ENCODE measurements around the gene RAB3A. TPM values are rescaled to one million over a fixed set of nuclear protein-coding genes. Genes with fewer than 3 reads are reported as not detected.

RAB3A gene
- total RNA-seq, 4 donors from 2014 or later = 0.40 to 2.5 (median 2.0) TPM; not detected in 1

DNA sequence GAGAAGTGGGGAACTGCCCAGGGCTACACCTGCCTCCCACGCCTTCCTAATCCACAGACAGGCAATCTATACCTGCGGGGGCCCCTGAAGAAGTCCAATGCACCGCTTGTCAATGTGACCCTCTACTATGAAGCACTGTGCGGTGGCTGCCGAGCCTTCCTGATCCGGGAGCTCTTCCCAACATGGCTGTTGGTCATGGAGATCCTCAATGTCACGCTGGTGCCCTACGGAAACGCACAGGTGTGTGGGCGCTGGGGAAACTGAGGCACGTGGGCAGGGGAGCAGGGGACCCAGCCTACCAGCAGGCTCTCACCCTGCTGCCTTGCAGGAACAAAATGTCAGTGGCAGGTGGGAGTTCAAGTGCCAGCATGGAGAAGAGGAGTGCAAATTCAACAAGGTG is 28.9 kb downstream of the RAB3A start:
- TF ChIP-seq, protein P1, sequence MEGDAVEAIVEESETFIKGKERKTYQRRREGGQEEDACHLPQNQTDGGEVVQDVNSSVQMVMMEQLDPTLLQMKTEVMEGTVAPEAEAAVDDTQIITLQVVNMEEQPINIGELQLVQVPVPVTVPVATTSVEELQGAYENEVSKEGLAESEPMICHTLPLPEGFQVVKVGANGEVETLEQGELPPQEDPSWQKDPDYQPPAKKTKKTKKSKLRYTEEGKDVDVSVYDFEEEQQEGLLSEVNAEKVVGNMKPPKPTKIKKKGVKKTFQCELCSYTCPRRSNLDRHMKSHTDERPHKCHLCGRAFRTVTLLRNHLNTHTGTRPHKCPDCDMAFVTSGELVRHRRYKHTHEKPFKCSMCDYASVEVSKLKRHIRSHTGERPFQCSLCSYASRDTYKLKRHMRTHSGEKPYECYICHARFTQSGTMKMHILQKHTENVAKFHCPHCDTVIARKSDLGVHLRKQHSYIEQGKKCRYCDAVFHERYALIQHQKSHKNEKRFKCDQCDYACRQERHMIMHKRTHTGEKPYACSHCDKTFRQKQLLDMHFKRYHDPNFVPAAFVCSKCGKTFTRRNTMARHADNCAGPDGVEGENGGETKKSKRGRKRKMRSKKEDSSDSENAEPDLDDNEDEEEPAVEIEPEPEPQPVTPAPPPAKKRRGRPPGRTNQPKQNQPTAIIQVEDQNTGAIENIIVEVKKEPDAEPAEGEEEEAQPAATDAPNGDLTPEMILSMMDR (IDR thresholded peaks at IDR 0.05) = no peak
- TF ChIP-seq POLR2A (IDR thresholded peaks at IDR 0.05) = no peak

DNA sequence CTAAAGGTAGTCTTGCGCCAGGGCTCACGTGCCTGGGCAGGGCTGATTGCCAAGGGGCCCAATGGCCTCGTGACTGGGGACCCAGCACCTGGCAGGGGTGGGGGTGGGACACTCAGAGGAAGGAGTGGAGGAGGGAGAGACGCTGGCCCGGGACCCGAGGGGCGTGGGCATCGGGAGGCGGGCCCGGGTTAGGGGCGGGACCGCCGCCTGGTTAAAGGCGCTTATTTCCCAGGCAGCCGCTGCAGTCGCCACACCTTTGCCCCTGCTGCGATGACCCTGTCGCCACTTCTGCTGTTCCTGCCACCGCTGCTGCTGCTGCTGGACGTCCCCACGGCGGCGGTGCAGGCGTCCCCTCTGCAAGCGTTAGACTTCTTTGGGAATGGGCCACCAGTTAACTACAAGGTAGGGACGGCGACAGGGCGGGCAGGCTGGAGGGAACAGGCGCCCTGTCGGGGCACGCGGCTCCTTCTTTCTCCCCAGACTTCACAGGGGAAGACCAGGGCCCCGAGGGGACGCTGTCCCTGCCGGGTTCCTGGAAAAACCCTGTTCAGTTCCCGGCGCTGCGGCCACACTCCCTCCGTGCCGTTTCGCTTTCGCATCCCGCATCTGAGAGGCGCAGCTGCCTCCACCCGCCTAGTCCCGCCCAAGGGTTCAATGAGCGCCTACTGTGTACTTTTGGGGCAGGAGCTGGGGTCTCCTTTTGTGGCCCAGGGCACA is 30.1 kb downstream of the RAB3A start, which contains the start of gene IFI30:
IFI30 (plus strand) TSS at position 242 of the 717 bp plus-strand sequence; CDS start at position 271, 29 bp downstream.
- H3K27me3 ChIP-seq = no peaks in the 10 kb centered on the region
- H3K27ac ChIP-seq = peak within 1 kb of the TSS; percentile 22 to 89 (median 70)
- peaks cover 5 to 13% of the 10 kb centered on the region in 2 donors for H3K4me1 ChIP-seq
- intact Hi-C loops (cut with DNase I) = no loop called here
- 2% methylated on average over 19 to 23 of the region's 47 CpGs for WGBS, 2 donors
- peaks cover 3 to 5% of the 10 kb centered on the region in 2 donors for H3K36me3 ChIP-seq
- TF ChIP-seq, protein P1 (IDR thresholded peaks at IDR 0.05) = no peak
- peak in 1 of 2 donors; percentile 86 for TF ChIP-seq POLR2A (IDR thresholded peaks at IDR 0.05)
- peak; percentile 91 to 93 for DNase-seq
- H3K9me3 ChIP-seq = no peaks in the 10 kb centered on the region
- peak within 1 kb of the TSS; percentile 42 to 72 (median 46) for H3K4me3 ChIP-seq (replicated peaks in 1 of 3)

More for the DNA sequence above, 28.9 kb downstream of the RAB3A start:
- Histone ChIP-seq H3K36me3 (no peaks in the 10 kb centered on the region), H3K27ac (no peak overlapping the region), H3K9me3 (no peaks in the 10 kb centered on the region), H3K4me1 (peaks cover 5 to 13% of the 10 kb centered on the region in 2 donors), H3K27me3 (no peaks in the 10 kb centered on the region), H3K4me3 (replicated peaks in 1 of 3) (no peak overlapping the region)
- WGBS, 2 donors = 86 to 94% methylated on average over 2 to 10 of the region's 11 CpGs
- intact Hi-C loops (cut with DNase I) = no loop called here
- DNase-seq = no peak

DNA sequence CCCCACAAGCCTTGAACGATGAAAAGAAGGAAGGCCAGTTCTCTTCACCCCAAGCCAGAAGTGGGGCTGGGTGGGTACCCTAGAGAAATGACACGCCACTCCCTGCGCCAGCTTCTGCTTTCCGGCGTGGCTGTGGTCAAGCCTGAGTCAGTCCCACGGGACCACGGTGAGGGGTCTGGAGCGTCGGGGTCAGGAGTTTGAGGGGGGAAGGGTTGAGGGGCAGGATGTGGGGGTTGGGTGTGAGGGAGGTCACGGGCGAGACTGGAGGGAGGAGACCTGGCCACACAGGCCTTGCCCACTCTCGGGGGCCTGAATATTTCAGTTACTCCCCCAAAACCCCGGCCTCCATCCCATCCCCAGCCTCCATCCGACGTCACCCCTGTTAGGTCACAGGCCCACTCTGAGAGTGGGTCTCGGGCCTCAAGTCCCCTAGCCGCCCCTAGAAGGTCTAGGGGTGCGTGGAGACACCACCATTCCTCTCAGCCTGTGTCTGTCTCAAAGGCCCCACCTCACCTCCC is 30.7 kb downstream of the RAB3A start:
- WGBS, 2 donors = 62 to 69% methylated on average over 11 to 17 of the region's 18 CpGs
- intact Hi-C loops (cut with DNase I) = no loop called here
- no peaks in the 10 kb centered on the region for H3K9me3 ChIP-seq
- H3K4me1 ChIP-seq = peaks cover 5 to 13% of the 10 kb centered on the region in 2 donors
- peak in 1 of 2 donors; percentile 32 for DNase-seq
- no peaks in the 10 kb centered on the region for H3K27me3 ChIP-seq
- peak overlapping the region in 1 of 3 donors; percentile 46 for H3K4me3 ChIP-seq (replicated peaks in 1 of 3)
- TF ChIP-seq POLR2A (IDR thresholded peaks at IDR 0.05) = no peak
- TF ChIP-seq, protein P1 (IDR thresholded peaks at IDR 0.05) = no peak
- peak overlapping the region; percentile 22 to 89 (median 70) for H3K27ac ChIP-seq
- H3K36me3 ChIP-seq = peaks cover 4 to 10% of the 10 kb centered on the region in 2 donors

DNA sequence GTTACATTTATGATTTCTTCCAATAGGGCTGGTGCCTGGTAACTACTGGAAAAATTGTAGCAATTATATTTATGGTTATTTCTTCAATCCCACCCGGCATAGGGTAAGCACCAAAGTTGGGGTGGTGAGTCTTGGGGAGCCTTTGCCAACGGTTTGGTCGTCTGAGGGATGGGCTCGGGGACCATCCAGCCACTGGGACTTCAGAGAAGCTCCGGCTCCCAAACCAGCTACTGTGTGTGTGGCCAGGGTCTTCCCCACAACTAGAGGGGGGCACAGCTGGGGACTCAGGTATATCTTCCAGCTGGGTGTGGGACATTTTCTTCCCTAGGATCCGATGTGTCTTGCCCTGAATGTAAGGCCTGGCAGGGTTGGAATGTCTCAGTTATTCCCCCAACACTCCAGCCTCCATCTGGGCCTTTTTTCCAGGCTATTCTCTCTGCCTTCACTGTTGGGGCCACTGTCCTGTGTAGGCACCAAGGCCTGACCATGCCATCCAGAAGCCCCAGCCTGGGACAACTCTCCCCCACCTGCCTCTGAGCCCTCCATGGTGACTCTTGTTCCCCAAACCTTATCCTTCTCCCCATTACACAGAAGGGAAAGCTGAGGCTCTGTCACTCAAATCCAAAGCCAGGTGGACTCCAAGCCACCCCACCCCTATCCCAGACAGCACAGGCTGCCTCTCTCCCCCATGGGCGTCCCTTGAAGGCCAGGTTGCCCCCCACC is 31.4 kb downstream of the RAB3A start:
- intact Hi-C loops (cut with DNase I) = no loop called here
- TF ChIP-seq POLR2A (IDR thresholded peaks at IDR 0.05) = no peak
- TF ChIP-seq, protein P1 (IDR thresholded peaks at IDR 0.05) = no peak
- 84 to 90% methylated on average over 7 of the region's 7 CpGs for WGBS, 2 donors
- H3K4me3 ChIP-seq (replicated peaks in 1 of 3) = no peak overlapping the region
- peaks cover 5 to 13% of the 10 kb centered on the region in 2 donors for H3K4me1 ChIP-seq
- peak overlapping the region; percentile 22 to 89 (median 70) for H3K27ac ChIP-seq
- H3K27me3 ChIP-seq = no peaks in the 10 kb centered on the region
- H3K9me3 ChIP-seq = no peaks in the 10 kb centered on the region
- H3K36me3 ChIP-seq = peaks cover 9 to 14% of the 10 kb centered on the region in 2 donors
- no peak for DNase-seq
